ENCODE measurements around the gene SLC15A4. TPM values are rescaled to one million over a fixed set of nuclear protein-coding genes. Genes with fewer than 3 reads are reported as not detected.
"Not testable (repeated sequence)": the region's sequence is repeated elsewhere in the genome, so short reads cannot be mapped to it uniquely, and the experiment has no call there.

The SLC15A4 gene
- total RNA-seq, 2 donors from 2014 or later: 28.2 to 39.5 TPM

DNA sequence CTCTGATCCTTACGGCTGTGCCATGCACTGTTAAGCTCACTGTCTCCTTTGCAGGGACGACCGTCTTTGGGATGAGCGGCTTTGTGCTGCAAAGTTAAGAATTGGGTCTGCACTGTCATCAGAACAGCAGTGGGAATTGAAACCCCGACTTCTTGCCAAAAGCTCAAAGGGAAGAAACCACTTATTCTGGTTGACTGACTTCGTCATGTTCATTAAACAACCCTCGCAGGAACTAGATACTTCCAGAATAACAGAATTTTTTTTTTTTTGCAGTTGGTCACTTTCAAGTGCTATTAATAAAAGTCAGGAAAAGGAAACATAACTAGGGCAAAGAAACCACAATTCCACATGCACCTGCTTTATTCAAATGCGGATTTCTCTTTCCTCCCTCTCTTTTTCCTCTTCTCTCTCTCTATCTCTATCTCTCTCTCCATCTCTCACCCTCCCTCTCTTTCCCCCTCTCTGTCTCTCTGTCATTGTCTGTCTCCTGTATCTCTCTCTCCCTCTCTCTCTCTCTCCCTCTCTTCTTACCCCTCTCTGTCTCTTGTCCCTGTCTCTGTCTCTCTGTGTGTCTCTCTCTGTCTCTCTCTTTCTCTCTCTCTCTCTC, 17.2 kb upstream of the SLC15A4 start:
- no peaks in the 10 kb centered on the region for H3K9me3 Mint-ChIP-seq
- WGBS, 2 experiments (ENCODE audit: insufficient coverage in 1 of 2, insufficient read length in 1 of 2): 76 to 82% methylated on average over 8 of the region's 8 CpGs

DNA sequence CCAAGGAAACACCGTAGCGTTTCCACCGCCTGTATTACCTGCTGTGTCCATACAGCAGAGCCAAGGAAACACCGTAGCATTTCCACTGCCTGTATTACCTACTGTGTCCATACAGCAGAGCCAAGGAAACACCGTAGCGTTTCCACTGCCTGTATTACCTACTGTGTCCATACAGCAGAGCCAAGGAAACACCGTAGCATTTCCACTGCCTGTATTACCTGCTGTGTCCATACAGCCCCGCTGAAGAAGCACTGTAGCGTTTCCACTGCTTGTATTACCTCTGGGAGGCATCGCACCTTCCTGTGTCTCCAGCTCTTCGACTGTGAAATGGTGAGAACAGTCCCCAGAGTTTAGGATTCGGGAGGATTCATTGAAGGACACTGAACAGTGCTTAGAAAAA, 16.1 kb upstream of the SLC15A4 start:
- H3K4me3 ChIP-seq (ENCODE audit: low read length); H3K9me3 ChIP-seq (ENCODE audit: control insufficient read depth, low read length); H3K27ac ChIP-seq (ENCODE audit: low read depth, low read length); H3K9ac ChIP-seq (ENCODE audit: extremely low read depth, low read length, poor library complexity, severe bottlenecking); DNase-seq; H3K27me3 Mint-ChIP-seq (ENCODE audit: insufficient read depth); H3K4me1 Mint-ChIP-seq; H3K4me1 ChIP-seq (ENCODE audit: control insufficient read depth, insufficient read depth, low read length); H3K27me3 ChIP-seq (ENCODE audit: control insufficient read depth, insufficient read depth, low read length, poor library complexity, severe bottlenecking); H3K4me3 Mint-ChIP-seq; H3K36me3 ChIP-seq (ENCODE audit: control insufficient read depth, insufficient read depth, low read length); H3K27ac Mint-ChIP-seq; H3K9me3 Mint-ChIP-seq: not testable (repeated sequence)
- 82 to 91% methylated on average over 9 to 12 of the region's 12 CpGs for WGBS, 2 experiments (ENCODE audit: insufficient coverage in 1 of 2, insufficient read length in 1 of 2)
- H3K36me3 Mint-ChIP-seq (ENCODE audit: low read depth): peaks cover 11% of the 10 kb centered on the region

More for the DNA sequence above, 17.2 kb upstream of the SLC15A4 start:
- H3K36me3 ChIP-seq (ENCODE audit: control insufficient read depth, insufficient read depth, low read length): no peaks in the 10 kb centered on the region
- no peak overlapping the region for H3K27ac Mint-ChIP-seq
- no peaks in the 10 kb centered on the region for H3K4me1 Mint-ChIP-seq
- no peak overlapping the region for H3K4me3 Mint-ChIP-seq
- peaks cover 11% of the 10 kb centered on the region for H3K36me3 Mint-ChIP-seq (ENCODE audit: low read depth)
- no peak for DNase-seq
- TF ChIP-seq, protein P1, sequence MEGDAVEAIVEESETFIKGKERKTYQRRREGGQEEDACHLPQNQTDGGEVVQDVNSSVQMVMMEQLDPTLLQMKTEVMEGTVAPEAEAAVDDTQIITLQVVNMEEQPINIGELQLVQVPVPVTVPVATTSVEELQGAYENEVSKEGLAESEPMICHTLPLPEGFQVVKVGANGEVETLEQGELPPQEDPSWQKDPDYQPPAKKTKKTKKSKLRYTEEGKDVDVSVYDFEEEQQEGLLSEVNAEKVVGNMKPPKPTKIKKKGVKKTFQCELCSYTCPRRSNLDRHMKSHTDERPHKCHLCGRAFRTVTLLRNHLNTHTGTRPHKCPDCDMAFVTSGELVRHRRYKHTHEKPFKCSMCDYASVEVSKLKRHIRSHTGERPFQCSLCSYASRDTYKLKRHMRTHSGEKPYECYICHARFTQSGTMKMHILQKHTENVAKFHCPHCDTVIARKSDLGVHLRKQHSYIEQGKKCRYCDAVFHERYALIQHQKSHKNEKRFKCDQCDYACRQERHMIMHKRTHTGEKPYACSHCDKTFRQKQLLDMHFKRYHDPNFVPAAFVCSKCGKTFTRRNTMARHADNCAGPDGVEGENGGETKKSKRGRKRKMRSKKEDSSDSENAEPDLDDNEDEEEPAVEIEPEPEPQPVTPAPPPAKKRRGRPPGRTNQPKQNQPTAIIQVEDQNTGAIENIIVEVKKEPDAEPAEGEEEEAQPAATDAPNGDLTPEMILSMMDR (conservative IDR thresholded peaks at IDR 0.05): no peak
- H3K9ac ChIP-seq (ENCODE audit: extremely low read depth, low read length, poor library complexity, severe bottlenecking): no peak overlapping the region
- H3K27me3 Mint-ChIP-seq (ENCODE audit: insufficient read depth): no peaks in the 10 kb centered on the region
- H3K27me3 ChIP-seq (ENCODE audit: control insufficient read depth, insufficient read depth, low read length, poor library complexity, severe bottlenecking): no peaks in the 10 kb centered on the region
- no peaks in the 10 kb centered on the region for H3K4me1 ChIP-seq (ENCODE audit: control insufficient read depth, insufficient read depth, low read length)
- peaks cover 5% of the 10 kb centered on the region for H3K9me3 ChIP-seq (ENCODE audit: control insufficient read depth, low read length)
- H3K4me3 ChIP-seq (ENCODE audit: low read length): no peak overlapping the region
- H3K27ac ChIP-seq (ENCODE audit: low read depth, low read length): no peak overlapping the region

DNA sequence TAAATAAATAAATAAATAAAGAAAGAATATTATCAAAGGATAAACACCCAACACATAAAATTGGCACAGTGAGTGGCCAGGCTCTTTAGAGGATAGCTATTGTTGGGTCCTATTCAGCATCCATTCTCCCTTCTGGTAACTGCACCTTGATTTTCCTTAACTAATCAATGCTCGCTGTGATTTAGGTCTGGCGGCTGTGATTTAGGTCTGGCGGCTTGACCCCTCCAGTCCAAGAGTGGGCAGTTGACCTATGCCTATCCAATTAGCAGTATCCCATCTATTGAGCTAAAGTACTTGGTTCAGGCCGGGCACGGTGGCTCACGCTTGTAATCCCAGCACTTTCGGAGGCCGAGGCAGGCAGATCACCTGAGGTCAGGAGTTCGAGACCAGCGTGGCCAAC, 9.7 kb upstream of the SLC15A4 start:
- no peak overlapping the region for H3K27ac Mint-ChIP-seq
- Histone ChIP-seq H3K36me3 (ENCODE audit: control insufficient read depth, insufficient read depth, low read length) (no peaks in the 10 kb centered on the region), H3K9me3 (ENCODE audit: control insufficient read depth, low read length) (no peaks in the 10 kb centered on the region), H3K9ac (ENCODE audit: extremely low read depth, low read length, poor library complexity, severe bottlenecking) (no peak overlapping the region), H3K4me1 (ENCODE audit: control insufficient read depth, insufficient read depth, low read length) (no peaks in the 10 kb centered on the region), H3K27ac (ENCODE audit: low read depth, low read length) (no peak overlapping the region), H3K4me3 (ENCODE audit: low read length) (no peak overlapping the region), H3K27me3 (ENCODE audit: control insufficient read depth, insufficient read depth, low read length, poor library complexity, severe bottlenecking) (no peaks in the 10 kb centered on the region)
- WGBS, 2 experiments (ENCODE audit: insufficient coverage in 1 of 2, insufficient read length in 1 of 2): 95 to 96% methylated on average over 10 of the region's 10 CpGs
- H3K4me3 Mint-ChIP-seq: no peak overlapping the region
- TF ChIP-seq, protein P1 (conservative IDR thresholded peaks at IDR 0.05): no peak
- H3K27me3 Mint-ChIP-seq (ENCODE audit: insufficient read depth): no peaks in the 10 kb centered on the region
- H3K4me1 Mint-ChIP-seq: no peaks in the 10 kb centered on the region
- peaks cover 2% of the 10 kb centered on the region for H3K9me3 Mint-ChIP-seq
- H3K36me3 Mint-ChIP-seq (ENCODE audit: low read depth): peaks cover 4% of the 10 kb centered on the region
- DNase-seq: no peak

DNA sequence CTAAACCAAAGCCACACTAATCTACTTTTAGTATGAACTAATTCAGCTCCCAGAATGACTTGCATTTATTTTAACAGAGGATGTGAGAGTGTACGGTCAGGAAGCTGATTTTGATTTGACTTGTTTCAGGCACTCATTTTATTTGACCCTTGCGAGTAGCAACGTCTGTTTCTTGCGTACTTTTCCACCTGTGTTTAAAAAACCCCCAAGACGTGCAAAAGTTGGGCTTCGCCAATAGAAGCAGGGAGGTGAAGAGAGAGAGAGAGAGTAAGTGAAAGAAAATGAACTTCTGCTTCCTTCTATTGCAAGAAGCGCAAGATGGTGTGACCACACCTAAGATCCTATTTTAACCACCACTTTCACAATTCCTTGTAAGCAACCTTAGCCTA, 6.7 kb upstream of the SLC15A4 start:
- Mint-ChIP-seq H3K4me1 (no peaks in the 10 kb centered on the region), H3K27ac (no peak overlapping the region), H3K4me3 (no peak overlapping the region), H3K27me3 (ENCODE audit: insufficient read depth) (no peaks in the 10 kb centered on the region), H3K9me3 (peaks cover 2% of the 10 kb centered on the region), H3K36me3 (ENCODE audit: low read depth) (peaks cover 16% of the 10 kb centered on the region)
- H3K4me3 ChIP-seq (ENCODE audit: low read length): no peak overlapping the region
- H3K27ac ChIP-seq (ENCODE audit: low read depth, low read length): no peak overlapping the region
- DNase-seq: no peak
- H3K9ac ChIP-seq (ENCODE audit: extremely low read depth, low read length, poor library complexity, severe bottlenecking): no peak overlapping the region
- 89 to 90% methylated on average over 2 to 7 of the region's 7 CpGs for WGBS, 2 experiments (ENCODE audit: insufficient coverage in 1 of 2, insufficient read length in 1 of 2)
- H3K9me3 ChIP-seq (ENCODE audit: control insufficient read depth, low read length): no peaks in the 10 kb centered on the region
- no peaks in the 10 kb centered on the region for H3K4me1 ChIP-seq (ENCODE audit: control insufficient read depth, insufficient read depth, low read length)
- TF ChIP-seq, protein P1 (conservative IDR thresholded peaks at IDR 0.05): no peak
- no peaks in the 10 kb centered on the region for H3K27me3 ChIP-seq (ENCODE audit: control insufficient read depth, insufficient read depth, low read length, poor library complexity, severe bottlenecking)
- peaks cover 4% of the 10 kb centered on the region for H3K36me3 ChIP-seq (ENCODE audit: control insufficient read depth, insufficient read depth, low read length)
